Chondrocyte (in vitro differentiated cells): ENCODE measurements around the gene PTPRS. TPM values are rescaled to one million over a fixed set of nuclear protein-coding genes. Genes with fewer than 3 reads are reported as not detected.

ENCODE experiments used
- DNase-seq: peaks from one replicate; pipeline ENCODE4 v3.0.0; 2021; ENCODE audit warnings: mixed read lengths, low spot score
- H3K27ac Mint-ChIP-seq: one replicate; pipeline ENCODE4 v1.8.0; 2021; ENCODE audit warnings: mild to moderate bottlenecking, moderate library complexity, mixed read lengths; ENCODE audit not compliant: unreplicated experiment
- H3K27me3 Mint-ChIP-seq: 2 replicates; pipeline ENCODE4 v1.8.0; 2021; ENCODE audit warnings: low read depth, mixed read lengths
- H3K36me3 Mint-ChIP-seq: 2 replicates; pipeline ENCODE4 v1.8.0; 2021; ENCODE audit warnings: low read depth, mixed read lengths
- H3K4me1 Mint-ChIP-seq: 2 replicates; pipeline ENCODE4 v1.8.0; 2021; ENCODE audit warnings: low read depth, mild to moderate bottlenecking, mixed read lengths
- H3K4me3 Mint-ChIP-seq: one replicate; pipeline ENCODE4 v1.8.0; 2021; ENCODE audit warnings: mild to moderate bottlenecking, moderate library complexity, mixed read lengths; ENCODE audit not compliant: unreplicated experiment
- H3K9me3 Mint-ChIP-seq: 2 replicates; pipeline ENCODE4 v1.8.0; 2021; ENCODE audit warnings: low read depth, mixed read lengths
- CTCF ChIP-seq: fragments of 200-600 bp; sonication (generic); IDR thresholded peaks from 2 replicates; pipeline ENCODE4 v1.5.0; 2021; ENCODE audit warnings: antibody characterized with exemption, mild to moderate bottlenecking, moderate library complexity
- total RNA-seq: library from RNA; stranded (reverse); gene quantifications from 3 replicates; pipeline ENCODE4 v1.2.1, GENCODE V29; 2021

Gene PTPRS
- total RNA-seq, 1 donor from 2014 or later = 130 TPM

- Mint-ChIP-seq H3K9me3 (no peaks in the 10 kb centered on the region), H3K4me1 (peaks cover 6% of the 10 kb centered on the region), H3K4me3 (no peak overlapping the region), H3K27me3 (no peaks in the 10 kb centered on the region), H3K27ac (peak overlapping the region; percentile 65), H3K36me3 (no peaks in the 10 kb centered on the region)
- DNase-seq = no peak
- TF ChIP-seq CTCF = no peak
These were observed 31.0 kb downstream of the PTPRS start for GRCh38 chr19:5309438-5310204.

- Mint-ChIP-seq H3K9me3 (no peaks in the 10 kb centered on the region), H3K4me3 (peak overlapping the region; percentile 22), H3K27ac (peak overlapping the region; percentile 93), H3K36me3 (no peaks in the 10 kb centered on the region), H3K4me1 (peaks cover 6% of the 10 kb centered on the region), H3K27me3 (no peaks in the 10 kb centered on the region)
- no peak for DNase-seq
- TF ChIP-seq CTCF = no peak
These were observed 31.9 kb downstream of the PTPRS start for GRCh38 chr19:5308451-5309437.

- TF ChIP-seq CTCF = no peak
- Mint-ChIP-seq H3K27ac (no peak overlapping the region), H3K9me3 (no peaks in the 10 kb centered on the region), H3K4me1 (peaks cover 6% of the 10 kb centered on the region), H3K36me3 (no peaks in the 10 kb centered on the region), H3K4me3 (no peak overlapping the region), H3K27me3 (no peaks in the 10 kb centered on the region)
- no peak for DNase-seq
These were observed 33.0 kb downstream of the PTPRS start for GRCh38 chr19:5307655-5308054.

- Mint-ChIP-seq H3K4me3 (no peak overlapping the region), H3K4me1 (peaks cover 6% of the 10 kb centered on the region), H3K9me3 (no peaks in the 10 kb centered on the region), H3K27me3 (no peaks in the 10 kb centered on the region), H3K36me3 (no peaks in the 10 kb centered on the region), H3K27ac (no peak overlapping the region)
- no peak for DNase-seq
- TF ChIP-seq CTCF = no peak
These were observed 35.4 kb downstream of the PTPRS start for GRCh38 chr19:5305163-5305562.

- H3K27ac Mint-ChIP-seq = no peak overlapping the region
- H3K9me3 Mint-ChIP-seq = no peaks in the 10 kb centered on the region
- DNase-seq = no peak
- H3K4me1 Mint-ChIP-seq = peaks cover 6% of the 10 kb centered on the region
- H3K36me3 Mint-ChIP-seq = no peaks in the 10 kb centered on the region
- H3K27me3 Mint-ChIP-seq = no peaks in the 10 kb centered on the region
- TF ChIP-seq CTCF = no peak
- no peak overlapping the region for H3K4me3 Mint-ChIP-seq
These were observed 36.1 kb downstream of the PTPRS start for GRCh38 chr19:5304486-5304885.
